NOMO-1 treated with dmso at 0.1 percent for 144 hours (cell line): ENCODE results near the gene ATP8A1.
"Not testable (repeated sequence)": the region's sequence is repeated elsewhere in the genome, so short reads cannot be mapped to it uniquely, and the experiment has no call there.

Source experiments
- DNase-seq: peaks from one replicate; lab custom pipeline; 2025; ENCODE audit not compliant: unreplicated experiment; lab: John Stamatoyannopoulos, UW

ATP8A1 gene

DNA sequence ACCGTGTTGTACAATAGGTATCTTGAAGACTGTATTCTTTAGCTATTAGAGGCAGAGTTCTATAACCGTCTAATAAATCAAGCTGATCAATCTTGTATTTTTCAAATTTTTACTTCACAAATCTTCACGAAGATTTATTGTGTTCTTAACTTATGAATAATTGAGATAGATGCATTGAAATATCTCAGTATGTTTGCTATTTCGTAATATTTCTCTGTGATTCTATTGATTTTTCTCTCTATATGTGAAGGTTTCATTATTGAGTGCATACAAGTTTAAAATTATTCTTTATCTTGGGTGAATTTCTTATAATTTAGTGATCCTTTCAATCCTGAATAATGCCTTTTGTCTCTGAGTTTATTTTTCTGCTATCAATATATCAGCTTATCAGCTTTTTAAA is 279.4 kb downstream of the ATP8A1 start:
- DNase-seq = no peak

DNA sequence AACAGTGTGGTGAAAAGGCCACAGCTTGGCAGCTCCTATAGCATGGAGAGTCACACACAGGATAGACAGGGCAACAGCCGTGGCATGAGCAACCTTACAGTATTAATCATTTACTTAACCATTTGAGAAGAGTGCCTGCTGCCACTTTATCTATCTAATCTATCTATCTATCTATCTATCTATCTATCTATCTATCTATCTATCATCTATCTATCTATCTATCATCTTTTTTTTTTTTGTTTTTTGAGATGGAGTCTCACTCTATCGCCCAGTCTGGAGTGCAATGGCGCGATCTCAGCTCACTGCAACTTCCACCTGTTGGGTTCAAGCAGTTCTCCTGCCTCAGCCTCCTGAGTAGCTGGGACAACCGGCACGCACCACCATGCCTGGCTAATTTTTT is 284.6 kb downstream of the ATP8A1 start:
- DNase-seq = not testable (repeated sequence)

DNA sequence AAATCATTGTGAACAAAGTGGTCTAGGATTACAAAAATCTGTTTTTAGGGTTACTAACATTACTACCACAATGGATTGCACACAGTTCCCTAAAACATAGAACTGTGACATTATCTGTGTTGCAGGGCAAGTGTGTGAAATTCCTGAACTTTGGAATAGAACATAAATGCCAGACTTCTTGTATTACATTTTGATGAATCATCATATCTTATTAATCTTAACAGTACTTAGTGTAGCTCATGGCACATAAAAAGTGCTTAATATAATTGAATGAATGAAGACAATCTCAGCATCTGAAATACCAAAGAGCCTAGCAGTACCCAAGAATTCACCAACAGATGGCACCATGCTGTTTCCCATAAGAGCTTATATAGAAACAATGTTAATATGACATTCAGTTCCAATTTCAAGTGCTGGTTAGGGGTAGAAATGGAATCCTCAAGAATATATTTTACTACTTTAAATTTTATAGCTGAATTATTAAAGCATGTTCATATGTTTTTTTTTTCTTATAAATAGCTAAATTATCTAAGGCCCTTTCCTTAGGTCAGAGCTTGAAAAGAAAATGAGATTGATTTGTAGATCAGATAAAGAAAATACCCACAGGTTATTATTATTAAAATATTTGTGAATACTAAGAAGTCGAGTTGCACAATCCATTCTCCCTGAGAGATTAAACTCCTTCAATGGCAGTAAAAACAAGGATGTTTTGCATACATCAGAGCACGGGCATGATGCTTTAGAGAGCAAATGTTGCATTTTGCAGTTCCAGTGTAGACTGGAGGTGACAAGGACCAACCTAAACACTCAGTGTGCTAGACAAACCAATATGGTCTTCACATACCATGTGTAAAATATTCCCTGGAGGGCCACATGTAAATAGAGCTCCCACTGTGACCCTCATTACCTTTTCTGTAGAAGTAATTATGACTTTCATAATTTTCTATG is 285.3 kb downstream of the ATP8A1 start:
- no peak for DNase-seq

DNA sequence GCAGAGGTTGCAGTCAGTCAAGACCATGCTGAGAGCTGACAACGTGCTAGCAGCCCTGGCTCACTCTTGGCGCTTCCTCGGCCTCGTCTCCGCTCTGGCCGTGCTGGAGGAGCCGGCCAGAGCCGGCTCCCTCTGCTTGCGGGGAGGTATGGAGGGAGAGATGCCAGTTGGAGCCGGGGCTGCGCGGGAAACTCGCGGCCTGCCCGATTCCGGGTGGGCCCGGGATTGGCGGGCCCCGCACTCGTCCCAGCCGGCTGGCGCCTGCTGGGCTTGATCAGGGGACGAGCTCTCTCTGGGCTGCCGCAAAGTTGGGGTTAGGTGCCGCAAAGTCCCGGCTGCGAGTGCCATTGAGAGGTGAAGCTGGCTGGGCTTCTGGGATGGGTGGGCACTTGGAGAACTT is 287.4 kb downstream of the ATP8A1 start:
- DNase-seq = no peak

DNA sequence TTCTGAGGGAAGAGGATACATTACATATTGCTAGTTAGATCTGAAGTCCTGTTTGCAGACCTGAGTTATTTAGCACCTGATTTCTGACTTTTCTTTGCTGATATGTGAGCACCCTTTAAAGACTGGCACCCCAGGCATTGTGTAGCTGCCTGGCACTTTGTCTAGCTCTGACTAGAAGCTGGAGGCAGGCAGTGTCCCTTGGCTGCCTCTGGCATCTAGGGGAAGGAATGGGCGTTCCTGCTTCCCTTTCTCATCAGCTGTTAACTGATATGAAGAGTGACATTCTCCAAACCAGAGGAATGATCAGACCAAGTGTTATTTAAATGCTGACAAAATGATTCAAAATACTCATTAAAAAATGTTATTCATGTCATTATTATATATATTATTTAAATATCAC is 289.9 kb downstream of the ATP8A1 start:
- DNase-seq = no peak

DNA sequence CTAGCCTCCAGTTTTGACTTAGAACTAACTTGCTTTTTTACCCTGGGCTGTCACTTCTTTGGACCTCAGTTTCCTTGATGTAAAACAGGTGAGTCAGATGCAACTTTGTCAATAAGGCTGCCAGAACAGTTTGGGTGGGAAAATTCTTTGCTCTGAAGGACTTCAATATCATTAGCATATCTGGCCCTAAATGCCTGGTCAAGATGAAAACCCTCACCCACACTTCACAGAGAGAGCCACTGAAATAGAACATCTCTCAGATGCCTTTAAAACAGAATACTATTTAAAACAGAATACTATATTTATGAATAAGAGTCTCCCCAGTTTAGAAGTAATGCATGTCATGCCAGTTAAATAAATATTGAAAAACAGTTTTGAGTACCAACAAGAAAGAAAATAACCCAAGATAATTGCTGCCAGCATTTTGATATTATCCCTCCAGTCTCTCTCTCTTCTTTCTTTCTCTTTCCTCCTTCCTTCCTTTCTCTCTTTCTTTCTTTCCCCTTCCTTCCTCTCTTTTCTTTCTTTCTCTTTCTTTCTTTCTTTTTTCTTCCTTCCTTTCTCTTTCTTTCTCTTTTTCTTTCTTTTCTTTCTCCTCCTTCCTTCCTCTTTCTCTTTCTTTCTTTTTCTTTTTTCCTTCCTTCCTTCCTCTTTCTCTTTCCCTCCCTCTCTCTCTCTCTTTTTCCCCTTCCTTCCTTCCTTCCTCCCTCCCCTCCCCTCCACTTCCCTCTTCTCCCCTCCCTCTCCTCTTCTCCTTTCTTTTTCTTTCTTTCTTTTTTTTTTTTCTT is 292.4 kb downstream of the ATP8A1 start:
- DNase-seq = no peak

DNA sequence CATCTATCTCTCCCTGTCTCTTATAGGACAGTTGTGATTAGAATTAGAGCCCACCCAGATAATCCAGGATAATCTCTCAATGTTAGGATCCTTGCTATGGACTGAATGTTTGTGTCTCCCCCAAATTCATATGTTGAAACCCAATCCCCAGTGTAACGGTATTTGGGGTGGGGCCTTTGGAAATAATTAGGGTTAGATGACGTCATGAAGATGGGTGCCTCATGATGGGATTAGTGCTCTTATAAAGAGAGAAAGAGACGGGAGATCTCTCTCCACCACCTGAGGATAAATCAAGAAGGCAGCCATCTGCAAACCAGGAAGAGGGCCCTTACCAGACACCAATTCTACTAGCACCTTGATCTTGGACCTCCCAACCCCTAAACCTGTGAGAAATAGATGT is 293.3 kb downstream of the ATP8A1 start:
- DNase-seq = no peak

DNA sequence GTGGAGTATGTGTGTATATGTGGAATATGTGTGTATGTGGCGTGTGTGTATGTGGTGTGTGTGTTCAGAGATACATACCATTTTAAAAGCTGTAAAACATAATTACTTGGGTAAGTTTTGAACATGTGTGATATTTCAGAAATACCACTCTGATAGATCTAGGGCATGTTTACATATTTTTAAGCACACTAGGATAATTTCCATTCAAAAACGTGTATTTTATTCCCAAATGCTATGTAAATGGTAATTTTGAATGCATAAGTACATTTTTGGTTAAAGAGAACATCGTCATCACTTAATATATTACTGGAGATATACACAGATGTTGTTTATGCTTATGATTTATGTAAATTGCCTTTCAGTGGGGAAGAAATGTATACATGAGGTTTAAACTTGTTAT is 294.3 kb downstream of the ATP8A1 start:
- no peak for DNase-seq

DNA sequence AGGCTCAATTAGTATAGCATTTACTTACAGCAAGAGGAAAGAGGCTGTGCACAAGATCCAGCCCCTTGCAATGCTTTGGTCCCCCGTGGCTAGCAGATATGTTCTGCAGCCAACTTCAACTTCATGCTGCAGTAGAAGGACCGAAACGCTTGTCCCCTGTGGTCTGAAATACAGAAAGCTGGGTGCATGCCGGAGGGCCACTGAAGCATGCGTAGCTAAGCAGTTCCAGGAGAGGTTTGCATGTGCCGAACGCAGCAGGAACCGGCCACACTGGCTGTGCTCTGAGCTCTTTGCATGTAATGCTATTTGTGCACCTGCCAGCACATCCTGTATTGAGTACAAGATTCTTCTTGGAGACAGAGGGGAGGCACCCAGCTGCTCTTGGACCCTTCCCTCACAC is 295.4 kb downstream of the ATP8A1 start:
- DNase-seq = no peak

DNA sequence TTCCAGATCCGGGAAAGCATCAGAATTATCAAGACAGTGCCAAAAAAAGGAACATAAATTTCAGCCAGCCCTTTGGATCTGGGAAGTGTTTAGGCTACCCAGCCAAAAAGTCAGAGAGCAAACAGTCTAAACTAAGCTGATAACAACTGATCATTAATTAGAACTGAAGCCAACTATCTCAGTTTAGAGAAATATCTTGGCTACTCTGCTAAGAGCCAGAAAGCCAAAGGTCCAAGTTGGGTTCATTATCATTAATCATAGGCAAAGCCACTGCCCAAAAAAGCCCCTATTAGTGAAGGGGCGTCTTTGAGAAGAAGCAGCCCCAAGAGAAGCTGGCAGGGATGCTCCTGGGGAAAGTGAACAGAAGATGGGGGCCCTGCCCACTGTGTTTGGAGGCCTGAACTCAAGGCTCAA is 296.6 kb downstream of the ATP8A1 start:
- no peak for DNase-seq

DNA sequence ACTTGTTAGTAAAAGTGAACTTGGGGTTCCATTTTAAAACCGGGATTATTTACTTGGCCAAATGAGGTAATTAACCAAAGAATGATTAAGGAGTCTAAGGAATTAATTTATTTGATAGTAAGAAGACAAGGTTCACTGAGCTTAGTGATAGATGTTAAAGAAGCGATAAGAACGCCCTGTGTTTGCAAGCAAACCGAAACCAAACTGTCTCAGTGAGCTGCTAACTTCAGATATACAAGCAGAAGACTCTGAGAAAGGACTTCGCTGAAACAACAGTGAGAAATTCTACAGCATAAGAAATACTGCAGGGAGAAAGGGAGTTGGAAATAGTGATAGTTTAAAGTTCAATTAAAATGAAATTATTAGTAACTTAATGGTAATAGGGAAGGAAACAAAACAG is 297.2 kb downstream of the ATP8A1 start:
- DNase-seq = no peak
